DMS153 treated with DMSO at 0.1 percent for 48 hours (cell line): Measurements from ENCODE around the gene CFAP91.

ENCODE experiments used
- DNase-seq: peaks from one replicate; lab custom pipeline; 2025; ENCODE audit not compliant: unreplicated experiment; lab: John Stamatoyannopoulos, UW

The CFAP91 gene

DNA sequence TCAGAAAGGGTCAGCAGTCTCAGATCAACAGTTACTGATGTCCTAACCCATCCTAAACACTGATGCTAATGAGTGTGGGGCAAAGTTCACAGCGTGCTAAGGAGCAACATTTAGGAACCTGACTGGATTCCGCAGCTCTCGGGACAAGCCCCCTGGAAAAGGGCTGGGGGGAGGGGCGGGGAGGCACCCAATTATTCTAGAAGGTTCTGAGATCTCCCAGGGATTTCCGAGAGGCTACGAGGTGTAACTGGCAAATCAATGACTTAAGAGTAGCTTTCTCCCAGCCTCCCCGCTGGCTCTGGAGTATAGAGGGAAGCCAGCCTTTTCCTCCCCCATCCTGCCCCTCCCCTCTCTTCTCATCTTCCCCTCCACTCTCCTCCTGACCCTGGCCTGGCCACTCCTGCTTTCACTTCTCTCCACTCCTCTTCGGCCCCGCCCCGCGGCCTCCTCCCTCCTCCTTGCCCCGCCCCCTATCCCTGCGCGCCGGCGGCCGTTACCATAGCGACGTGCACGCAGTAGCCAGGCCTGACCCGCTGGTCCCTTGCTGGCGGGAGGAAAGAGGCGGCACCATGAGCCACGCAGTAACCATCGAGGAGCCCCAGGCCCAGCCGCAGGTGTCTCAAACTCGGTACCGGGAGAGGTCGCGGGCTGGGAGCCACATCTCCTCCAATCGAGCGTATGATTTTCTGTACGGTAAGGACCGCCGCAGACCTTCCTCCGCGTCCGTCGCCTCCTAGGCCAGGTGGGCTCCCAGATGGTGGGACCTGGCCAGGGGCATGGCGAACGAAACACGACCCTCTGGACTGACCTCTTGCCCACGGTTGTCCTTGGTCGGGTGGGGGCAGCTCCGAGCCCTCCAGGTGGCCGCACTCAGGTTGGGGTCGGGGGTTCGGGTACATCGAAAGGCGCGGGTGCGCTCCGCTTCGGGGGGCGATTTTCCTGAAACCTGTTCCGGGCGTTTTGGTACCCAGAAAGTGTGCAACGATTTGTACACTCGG, at the start of gene CFAP91:
TSS of gene CFAP91 (plus strand) at position 493 of the 998 bp plus-strand sequence. CDS start at position 570, 77 bp downstream.
- peak; percentile 91 for DNase-seq

DNA sequence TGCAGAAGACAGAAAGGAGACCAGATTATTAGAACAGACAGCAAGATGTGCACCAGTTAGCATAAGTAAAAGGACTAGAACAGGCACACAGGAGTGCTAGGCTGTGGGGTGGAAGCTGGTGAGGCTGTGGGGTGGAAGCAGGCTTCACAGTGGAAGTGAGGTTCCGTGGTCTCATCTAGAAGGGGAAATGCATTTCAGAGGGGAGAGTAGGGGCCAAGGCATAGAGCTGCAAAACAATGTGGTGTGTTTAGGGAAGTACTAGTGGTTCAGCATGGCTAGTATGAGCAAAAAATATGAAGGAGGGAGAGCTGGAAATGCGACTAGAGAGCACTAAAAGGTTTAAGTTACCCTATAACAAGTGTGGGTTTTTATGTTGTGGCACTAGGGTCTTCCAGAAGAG, 48.9 kb upstream of the CFAP91 start:
- no peak for DNase-seq

DNA sequence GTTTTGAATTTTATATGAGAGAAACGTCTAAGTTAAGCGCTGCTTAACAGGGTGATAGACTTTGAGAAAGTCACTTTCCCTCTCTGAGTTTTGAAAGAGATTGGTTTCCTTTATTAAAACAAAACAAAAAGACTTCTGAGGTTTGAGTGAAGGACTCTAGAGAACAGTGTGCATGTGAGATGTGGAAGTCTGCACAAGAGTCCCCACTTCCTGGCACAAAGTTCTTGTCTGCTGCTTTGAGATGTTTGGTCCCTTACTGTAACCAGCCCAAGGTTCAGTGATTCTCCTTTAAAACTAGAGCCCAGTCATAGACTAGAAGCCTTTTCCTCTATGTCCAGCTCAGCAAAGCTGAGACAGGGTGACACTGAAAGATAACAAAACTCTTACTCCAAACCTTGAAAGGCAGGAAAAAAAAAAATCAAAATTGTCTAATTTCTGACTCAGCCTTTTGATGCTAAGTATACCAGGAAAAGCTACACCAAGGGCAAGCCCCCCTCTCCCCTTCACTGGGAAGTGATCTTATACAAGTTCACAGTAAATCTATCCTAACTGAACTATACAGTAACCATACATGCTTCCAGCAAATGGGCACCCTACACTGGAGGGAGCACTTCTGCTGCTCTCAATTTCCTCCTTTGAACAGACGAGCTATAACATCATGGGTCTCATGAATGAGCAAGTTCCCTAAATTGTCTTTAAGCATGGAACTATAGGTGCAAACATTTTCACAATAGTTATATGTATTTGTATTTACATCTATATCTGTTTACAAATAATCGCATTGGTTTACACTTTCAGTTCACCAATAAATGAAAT, 44.7 kb upstream of the CFAP91 start:
- DNase-seq, result no peak

DNA sequence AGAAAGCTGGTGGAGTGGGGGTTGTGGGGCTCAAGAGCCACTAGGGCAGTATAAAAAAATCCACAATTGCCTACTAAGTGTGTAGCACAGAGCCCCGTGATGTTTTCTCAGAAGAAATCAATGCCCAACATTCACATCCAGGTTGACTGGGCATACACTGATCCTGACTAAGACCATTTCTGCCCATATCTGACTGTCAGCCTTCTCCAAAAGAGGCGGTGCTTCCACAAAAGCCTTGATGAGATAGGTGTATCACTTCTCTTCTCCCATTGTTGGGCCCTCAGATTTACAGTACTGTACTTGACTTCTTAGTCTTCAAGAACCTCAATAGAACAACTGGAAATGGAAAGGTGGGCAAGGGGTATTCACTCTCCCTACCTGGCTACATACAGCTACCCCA, 43.8 kb upstream of the CFAP91 start:
- no peak for DNase-seq

DNA sequence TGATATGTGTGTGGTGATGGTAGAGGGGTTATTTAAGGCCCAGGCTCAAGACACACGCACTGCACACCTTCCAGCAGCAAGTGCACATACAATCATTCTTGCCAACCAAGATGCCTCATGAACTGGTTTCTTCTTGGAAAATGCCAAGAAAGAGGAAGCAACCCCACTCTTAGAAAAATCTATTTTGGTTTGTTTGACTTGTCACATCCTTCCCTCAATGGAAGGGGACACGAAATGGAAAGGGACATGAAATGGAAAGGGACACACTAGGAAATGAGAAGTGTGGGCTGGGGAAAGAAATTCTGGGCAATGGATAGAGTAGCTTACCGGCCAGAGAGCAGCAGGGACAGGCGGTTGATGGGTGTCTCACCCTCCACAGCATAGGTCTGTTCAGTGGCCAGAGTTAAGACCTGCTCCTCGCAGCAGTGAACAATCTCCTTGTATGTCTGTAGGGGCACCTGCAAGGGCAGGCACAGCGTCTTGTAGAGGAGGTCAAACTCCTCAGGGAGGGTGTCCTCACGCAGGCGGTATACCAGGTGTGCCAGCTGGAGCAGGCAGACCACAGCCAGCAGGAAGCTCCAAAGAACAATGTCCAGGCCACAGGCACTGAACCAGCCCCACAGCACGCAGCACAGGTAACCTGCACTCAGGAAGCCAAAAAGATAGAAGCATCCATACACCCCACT, 43.1 kb upstream of the CFAP91 start:
- no peak for DNase-seq

DNA sequence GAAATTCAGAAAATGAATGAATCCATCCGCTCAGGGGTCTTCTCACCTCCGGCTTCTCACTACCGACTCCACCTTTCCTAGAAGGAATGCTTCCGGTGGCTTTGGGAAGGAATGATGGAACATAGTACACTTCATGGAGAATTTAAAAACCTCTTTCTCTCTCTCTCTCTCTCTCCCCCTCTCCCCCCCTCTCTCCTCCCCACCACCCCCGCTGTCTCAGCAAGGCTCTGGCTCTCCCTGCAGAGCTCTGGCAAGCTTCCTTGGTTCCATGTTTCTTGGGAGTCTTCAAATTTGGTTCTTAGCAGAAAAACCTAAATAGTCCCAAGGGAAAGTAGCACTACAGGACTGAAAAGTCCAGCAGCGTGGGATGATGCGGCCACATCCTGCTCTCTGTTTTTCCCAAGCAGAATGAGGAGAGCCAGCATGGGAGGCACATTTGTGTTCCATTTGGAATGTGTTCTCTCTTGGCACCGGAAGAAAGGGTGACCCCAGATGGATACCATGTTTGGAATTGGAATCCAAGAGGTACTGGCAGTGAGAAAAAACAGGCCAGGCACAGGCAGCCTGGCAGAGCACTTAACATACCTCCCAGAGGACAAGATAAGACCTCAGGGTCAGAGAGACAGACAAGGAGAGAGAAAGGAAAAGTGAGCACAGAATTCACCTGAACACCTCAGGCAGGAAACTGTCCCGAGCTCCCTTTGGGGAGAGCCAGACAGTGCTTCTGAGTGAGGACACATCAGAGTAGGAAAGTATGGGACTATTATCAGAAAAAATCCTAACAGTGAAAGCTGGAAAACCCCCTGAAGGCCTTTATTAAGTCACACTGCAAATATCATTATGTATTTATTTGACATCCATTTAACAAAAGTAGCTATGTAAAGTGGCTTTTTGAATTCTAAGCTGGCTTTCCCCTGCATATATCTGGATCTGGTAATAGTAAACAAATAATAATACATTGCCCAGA, 42.1 kb upstream of the CFAP91 start, which contains the start of gene POPDC2:
TSS of gene POPDC2 (minus strand) at position 116 of the 967 bp plus-strand sequence. CDS start 166 bp downstream, outside the sequence.
- no peak for DNase-seq

DNA sequence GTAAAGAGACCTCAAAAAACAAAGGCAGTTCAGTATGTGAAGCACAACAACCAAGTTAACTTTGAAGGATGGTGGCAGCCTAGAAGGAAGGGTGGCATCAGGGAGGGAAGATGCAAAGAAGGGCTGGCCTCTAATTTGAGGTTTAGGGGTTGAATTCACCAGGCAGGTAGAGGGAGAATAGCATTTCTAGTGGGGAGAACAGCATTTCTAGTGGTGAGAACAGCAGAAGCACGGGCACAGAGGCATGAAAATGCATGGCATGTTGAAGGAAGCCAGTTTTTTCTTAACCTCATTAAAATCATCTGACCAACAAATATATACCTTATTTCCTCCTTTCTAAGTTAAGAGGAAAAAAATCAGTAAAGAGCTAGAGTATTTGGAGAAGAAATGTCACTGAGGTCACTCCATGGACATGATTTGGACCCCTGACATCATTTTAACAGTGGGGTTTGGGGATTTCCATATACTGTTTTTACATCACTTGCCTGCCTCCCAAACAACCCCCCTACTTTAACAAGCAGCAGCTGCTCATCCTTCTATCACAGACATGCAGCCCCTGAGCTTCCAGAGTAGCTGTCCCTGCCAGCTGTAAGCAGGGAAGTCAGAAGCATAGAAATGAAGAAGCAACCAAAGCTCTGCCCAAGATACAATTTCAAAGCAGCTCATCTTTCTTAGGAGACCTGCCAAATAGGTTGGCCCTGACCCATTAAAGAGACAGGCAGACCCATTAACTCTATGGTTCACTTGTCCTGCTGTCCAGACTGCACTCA, 40.0 kb upstream of the CFAP91 start:
- no peak for DNase-seq

DNA sequence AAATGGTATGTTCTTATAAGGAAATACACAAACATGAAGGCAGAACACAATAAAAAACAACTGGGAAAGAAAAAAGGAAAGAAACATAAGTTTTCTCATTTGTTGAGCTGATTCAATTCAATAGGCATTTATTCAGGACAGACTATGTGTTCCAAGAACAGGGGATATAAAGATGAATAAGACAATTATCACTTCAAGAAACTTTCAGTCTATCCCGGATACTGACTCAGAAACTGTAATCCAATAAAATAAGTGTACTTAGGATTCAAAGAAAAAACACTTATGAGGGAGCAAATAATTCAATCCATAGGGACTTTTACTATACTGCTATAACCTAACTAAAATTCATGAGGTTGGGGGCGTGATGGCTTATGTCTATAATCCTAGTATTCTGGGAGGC, 38.9 kb upstream of the CFAP91 start:
- no peak for DNase-seq

DNA sequence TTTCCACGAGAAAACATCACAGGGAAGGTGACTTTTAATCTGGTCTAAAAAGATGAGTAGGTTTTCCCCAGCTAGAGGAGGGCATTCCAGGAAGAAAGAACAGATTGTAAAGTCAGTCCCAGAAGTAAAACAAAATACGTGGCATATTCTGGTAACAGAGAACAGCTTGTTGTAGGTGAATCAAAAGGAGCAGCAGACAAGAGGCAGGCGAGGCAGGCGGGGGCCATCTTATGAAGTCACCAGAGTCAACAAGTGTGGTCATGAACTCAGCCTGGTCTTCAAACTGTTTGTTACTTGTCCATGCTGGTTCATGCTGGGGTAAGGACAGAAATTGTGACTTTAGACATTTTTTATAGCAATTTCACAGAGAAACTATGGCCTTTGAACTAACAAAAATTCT, 38.5 kb upstream of the CFAP91 start:
- DNase-seq, result no peak

DNA sequence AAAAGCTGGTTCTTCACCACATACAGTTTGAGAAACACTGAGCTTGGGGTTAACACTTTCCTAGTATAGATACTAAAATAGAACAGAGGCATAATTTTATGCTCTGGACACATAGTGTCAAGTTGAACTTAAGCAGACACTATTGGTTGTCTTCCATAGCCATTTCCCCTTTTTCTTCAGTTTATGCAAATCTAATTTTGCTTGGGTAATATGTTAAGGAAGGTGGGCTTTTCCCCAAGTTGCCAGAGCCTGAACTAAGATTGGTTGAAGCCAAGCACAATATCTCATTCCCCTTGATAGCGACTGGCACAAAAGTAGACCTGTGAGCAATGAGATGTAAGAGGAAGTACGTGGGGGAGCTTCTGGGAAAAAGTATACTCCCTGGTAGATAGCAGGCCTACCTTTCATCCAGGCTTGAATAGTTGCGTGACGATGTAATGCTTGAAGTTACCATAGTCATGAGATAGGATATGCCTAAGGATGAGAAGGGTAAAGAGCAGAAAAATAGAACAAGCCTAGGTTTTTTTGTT, 37.9 kb upstream of the CFAP91 start:
- no peak for DNase-seq

DNA sequence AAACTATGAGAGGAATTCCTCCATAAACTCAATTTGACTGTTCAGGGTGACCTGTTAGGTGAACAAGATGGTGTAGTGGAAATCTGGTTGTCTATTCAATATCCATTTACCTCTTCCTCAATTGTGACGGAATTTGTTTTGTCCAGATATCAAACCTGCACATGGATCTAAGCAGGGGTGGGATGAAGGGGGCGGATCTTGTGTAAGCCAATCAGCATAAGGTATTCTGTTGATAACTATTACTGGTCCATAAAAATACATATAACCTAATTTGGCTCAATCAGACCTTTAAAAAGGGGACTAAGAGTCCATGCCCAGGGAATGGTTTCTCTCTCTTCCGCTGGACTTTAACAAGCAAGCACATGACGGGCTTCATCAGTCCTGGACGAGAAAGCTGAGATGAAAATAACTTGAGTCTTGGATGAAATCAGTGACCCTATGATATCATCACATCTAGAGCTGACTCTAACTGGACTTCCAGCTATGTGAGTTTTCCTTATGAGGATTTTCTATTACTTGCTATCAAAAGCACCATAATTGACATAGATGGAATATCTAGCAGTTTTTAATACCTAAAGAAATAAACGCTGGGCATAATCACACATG, 36.8 kb upstream of the CFAP91 start:
- DNase-seq, result no peak

DNA sequence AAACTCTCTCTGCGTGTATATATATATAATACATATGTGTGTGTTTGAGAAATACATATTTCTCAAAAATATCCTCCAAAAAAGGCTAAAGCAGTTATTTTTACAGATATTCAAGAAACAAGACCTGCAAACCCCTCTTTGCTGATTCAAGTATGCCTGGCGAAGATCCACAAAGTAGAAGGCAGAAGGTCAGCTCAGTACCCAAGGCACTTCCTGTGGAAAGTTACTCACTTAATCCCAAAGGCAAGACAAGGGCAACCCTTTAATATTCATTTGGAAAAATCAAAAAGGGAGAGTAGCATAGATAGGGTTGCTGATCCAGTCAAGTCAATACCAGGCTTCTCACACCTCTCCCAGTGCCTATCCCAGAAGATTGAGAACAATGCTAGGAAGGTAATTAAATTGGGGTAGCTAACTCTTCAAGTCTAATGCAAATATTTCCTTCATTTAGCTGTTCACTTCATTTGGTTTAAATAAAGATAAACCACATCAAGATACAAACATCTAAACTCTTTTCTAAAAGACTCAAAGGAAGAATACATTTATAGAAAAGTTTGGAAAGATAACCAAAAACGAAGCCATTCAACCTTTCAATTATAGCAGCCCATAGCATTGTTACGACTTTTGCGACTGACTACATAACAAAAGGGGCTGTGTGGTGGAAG, 32.8 kb upstream of the CFAP91 start:
- DNase-seq, result no peak

DNA sequence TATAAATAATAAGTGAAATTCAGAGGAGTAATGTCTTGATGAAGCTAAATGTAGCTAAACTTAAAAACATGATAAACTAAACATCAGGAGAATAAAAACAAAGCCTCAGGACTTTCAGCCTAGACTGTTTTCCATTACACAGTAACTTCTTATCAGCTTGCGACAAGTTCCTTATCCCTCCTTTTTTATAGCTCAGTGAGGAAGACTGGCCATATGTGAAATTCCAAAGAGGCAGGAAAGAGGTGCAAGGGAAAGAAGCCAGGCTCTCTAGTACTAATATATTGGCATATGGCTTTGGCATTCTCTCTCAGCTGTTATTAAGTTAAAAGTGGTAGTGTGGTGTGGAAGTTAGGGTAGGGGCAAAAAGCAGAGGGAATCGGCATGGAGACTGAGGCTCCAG, 30.0 kb upstream of the CFAP91 start:
- no peak for DNase-seq

DNA sequence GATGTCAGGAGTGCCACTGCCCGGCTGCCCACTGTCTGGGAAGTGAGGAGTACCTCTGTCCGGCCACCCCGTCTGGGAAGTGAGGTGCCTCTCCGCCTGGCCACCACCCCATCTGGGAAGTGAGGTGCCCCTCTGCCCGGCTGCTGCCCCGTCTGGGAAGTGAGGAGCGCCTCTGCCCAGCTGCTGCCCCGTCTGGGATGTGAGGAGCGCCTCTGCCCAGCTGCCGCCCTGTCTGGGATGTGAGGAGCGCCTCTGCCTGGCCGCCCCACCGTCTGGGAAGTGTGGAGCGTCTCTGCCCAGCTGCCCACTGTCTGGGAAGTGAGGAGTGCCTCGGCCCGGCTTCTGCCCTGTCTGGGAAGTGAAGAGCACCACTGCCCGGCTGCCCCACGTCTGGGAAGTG, 28.9 kb upstream of the CFAP91 start:
- DNase-seq, result no peak

DNA sequence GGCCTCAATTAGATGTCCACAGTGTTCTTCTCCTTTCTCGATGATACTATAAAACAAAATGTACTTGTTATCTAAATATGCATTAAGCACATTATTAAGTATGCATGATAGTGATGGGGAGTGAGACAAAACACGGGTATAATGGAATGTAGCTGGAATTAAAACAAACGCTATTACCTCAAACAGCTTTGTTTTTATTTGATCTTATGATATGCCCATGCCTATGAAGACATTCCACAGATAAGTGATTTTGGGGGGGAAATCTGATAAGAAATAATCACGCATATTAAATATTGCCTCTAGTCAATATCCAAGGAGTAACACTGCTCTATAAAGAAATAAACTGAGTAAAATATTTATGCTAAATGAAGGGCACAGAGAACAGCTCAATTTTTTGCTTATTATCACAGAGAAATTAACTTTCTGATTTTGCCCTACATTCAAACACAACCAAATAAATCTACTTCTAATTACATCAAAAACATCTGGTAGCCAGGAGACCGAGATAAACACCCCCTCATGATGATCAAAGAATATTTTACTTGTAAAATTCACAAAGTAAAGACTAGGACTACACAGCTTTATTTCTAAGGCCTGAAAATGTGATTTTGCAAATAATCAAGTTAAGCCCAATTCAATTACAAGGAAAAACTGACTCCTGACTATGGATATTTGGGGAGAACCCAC, 27.5 kb upstream of the CFAP91 start:
- DNase-seq, result no peak

DNA sequence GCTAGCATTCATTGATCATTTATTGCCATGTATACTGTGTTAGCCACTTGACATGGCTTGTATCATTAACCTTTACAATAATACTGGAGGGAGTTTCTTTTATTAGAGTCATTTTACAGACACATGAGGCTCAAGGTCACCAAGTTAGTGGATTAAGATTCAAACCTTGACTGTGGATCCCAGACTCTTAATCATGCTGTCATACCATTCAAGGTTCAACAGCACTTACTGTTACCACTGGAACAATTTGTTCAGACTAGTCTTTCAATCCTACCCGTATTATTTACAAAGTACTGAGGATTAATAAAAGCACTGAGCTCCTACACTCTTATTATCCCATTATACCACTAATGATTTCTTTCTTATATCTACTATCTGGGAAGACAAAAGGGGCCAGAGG, 26.8 kb upstream of the CFAP91 start:
- no peak for DNase-seq
